Tibial nerve (tissue), 3 donors: Measurements from ENCODE around the gene S100G.

ENCODE experiments used
- CTCF ChIP-seq, 5 experiments: fragments of 200-600 bp in 3 of 5; fragments of 450-650 bp in 2 of 5; sonication (generic) in 3 of 5; IDR thresholded peaks; one replicate each; pipeline ENCODE4 v1.5.1; 2016 to 2019; ENCODE audit warnings: antibody characterized with exemption in 5 of 5, mild to moderate bottlenecking in 3 of 5, moderate library complexity in 2 of 5
- POLR2A ChIP-seq, 2 donors: fragments of 450-650 bp; IDR thresholded peaks; one replicate each; pipeline ENCODE4 v1.6.1; 2017; ENCODE audit warnings: antibody characterized with exemption in 2 of 2, mild to moderate bottlenecking in 2 of 2, moderate library complexity in 2 of 2

DNA sequence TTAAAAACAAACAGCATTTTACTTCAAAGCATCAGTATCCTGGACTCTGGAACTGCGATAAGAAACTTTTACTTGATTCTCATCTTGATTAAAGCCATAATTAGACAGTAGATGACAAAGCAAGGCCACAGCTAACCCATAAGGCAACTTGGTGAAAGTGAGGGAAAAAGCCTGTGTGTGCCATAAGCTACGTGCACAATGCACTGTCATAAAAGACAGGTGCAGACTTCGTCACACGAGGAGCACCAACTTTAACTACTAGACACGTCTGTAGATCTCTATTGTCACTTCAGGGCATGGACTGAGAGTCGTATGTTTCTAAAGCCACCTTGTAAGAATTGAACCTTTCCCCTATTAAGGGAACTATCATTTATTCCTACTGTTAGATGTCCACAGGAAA, 49.4 kb downstream of the S100G start:
- TF ChIP-seq POLR2A (IDR thresholded peaks at IDR 0.05) (no peak), CTCF (IDR thresholded peaks at IDR 0.05) (no peak)
